DOHH2 (cell line): ENCODE results near the gene PTPN9.
"Not testable (repeated sequence)": the region's sequence is repeated elsewhere in the genome, so short reads cannot be mapped to it uniquely, and the experiment has no call there.

Experiments used
- H3F3A ChIP-seq: fragments of 200-600 bp; sonication (generic), shearing (Covaris generic); 2 replicates; pipeline ENCODE4 v1.6.0; 2016; ENCODE audit warnings: antibody characterized with exemption, mild to moderate bottlenecking; ENCODE audit not compliant: control insufficient read depth, insufficient read depth
- H3K27ac ChIP-seq: fragments of 200-600 bp; sonication (generic); 2 replicates; pipeline ENCODE4 v1.5.1; 2014; ENCODE audit warnings: low read depth, mild to moderate bottlenecking, low read length, moderate library complexity
- H3K27me3 ChIP-seq: fragments of 200-600 bp; sonication (generic); 2 replicates; pipeline ENCODE4 v1.6.1; 2014; ENCODE audit warnings: mild to moderate bottlenecking, low read length, mixed read lengths; ENCODE audit not compliant: control insufficient read depth
- H3K36me3 ChIP-seq: fragments of 200-600 bp; sonication (generic); 2 replicates; pipeline ENCODE4 v1.6.1; 2014; ENCODE audit warnings: mild to moderate bottlenecking, low read length, moderate library complexity, mixed read lengths; ENCODE audit not compliant: control insufficient read depth
- H3K4me1 ChIP-seq: fragments of 200-600 bp; sonication (generic); 2 replicates; pipeline ENCODE4 v1.6.1; 2014; ENCODE audit warnings: mild to moderate bottlenecking, low read length, mixed read lengths; ENCODE audit not compliant: control insufficient read depth
- H3K4me2 ChIP-seq: fragments of 200-600 bp; sonication (generic); 2 replicates; pipeline ENCODE4 v1.6.0; 2014; ENCODE audit warnings: mild to moderate bottlenecking, low read length, moderate library complexity
- H3K4me3 ChIP-seq: fragments of 200-600 bp; sonication (generic); 2 replicates; pipeline ENCODE4 v1.5.1; 2014; ENCODE audit warnings: mild to moderate bottlenecking, low read length, mixed read lengths
- H3K79me2 ChIP-seq: fragments of 200-600 bp; sonication (generic); 2 replicates; pipeline ENCODE4 v1.6.1; 2014; ENCODE audit warnings: mild to moderate bottlenecking, low read length, mixed read lengths; ENCODE audit not compliant: control insufficient read depth
- H3K9me2 ChIP-seq: fragments of 200-600 bp; sonication (generic); replicated peaks from 2 replicates; pipeline ENCODE4 v1.6.1; 2014; ENCODE audit warnings: mild to moderate bottlenecking, low read length, mixed read lengths; ENCODE audit not compliant: control insufficient read depth
- H3K9me3 ChIP-seq: fragments of 200-600 bp; sonication (generic); 2 replicates; pipeline ENCODE4 v1.6.1; 2014; ENCODE audit warnings: antibody characterized with exemption, low read length, mixed read lengths; ENCODE audit not compliant: control insufficient read depth, insufficient read depth
- H4K20me1 ChIP-seq: fragments of 200-600 bp; sonication (generic); 2 replicates; pipeline ENCODE4 v1.6.0; 2014; ENCODE audit warnings: low read depth, mild to moderate bottlenecking, antibody characterized with exemption, low read length, moderate library complexity; ENCODE audit not compliant: control insufficient read depth, insufficient read depth
- EZH2phosphoT487 ChIP-seq: fragments of 200-600 bp; sonication (generic); IDR thresholded peaks from 2 replicates; pipeline ENCODE4 v1.6.1; 2017; ENCODE audit warnings: borderline replicate concordance, mild to moderate bottlenecking, antibody characterized with exemption, low read length, moderate library complexity, mixed read lengths
- TF ChIP-seq, protein P1 (sequence below): fragments of 200-600 bp; sonication (generic); IDR thresholded peaks from one replicate; pipeline ENCODE4 v1.5.1; 2014; ENCODE audit warnings: antibody characterized with exemption, mild to moderate bottlenecking, low read depth, low read length; ENCODE audit not compliant: poor library complexity, severe bottlenecking

Gene PTPN9

DNA sequence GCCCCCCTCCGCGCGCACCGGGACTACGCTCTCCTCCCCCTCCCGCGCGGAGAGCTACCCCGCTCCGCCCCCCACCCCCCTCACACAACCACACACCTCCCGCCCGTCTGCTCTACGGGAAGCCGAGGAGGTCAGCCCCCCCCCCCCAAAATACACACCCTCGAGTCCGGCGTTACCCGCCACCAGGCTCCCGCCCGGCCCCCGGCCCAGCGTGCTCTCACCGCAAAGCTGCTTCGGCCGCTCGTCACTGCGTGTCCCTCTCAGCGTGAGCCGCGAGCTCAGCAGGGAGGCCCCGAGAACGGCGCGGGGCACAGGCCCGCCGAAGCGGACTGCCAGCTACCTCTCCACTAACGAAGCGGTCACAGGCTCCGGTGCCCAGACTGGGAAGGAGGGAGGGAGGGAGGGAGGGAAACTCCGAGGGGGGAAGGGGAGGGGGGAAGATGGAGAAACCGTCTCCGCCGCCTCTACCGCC, 127.9 kb downstream of the PTPN9 start:
- Histone ChIP-seq H3K4me3 (peak overlapping the region; percentile 85), H3K4me1 (peaks cover 55% of the 10 kb centered on the region), H3K36me3 (peaks cover 25% of the 10 kb centered on the region), H3K27me3 (no peaks in the 10 kb centered on the region), H3K9me2 (no peaks in the 10 kb centered on the region), H3K27ac (peak overlapping the region; percentile 84), H4K20me1 (peaks cover 29% of the 10 kb centered on the region), H3K4me2 (peak overlapping the region; percentile 63), H3K79me2 (peaks cover 58% of the 10 kb centered on the region), H3K9me3 (no peaks in the 10 kb centered on the region), H3F3A (peaks cover 33% of the 10 kb centered on the region)
- TF ChIP-seq, protein P1, sequence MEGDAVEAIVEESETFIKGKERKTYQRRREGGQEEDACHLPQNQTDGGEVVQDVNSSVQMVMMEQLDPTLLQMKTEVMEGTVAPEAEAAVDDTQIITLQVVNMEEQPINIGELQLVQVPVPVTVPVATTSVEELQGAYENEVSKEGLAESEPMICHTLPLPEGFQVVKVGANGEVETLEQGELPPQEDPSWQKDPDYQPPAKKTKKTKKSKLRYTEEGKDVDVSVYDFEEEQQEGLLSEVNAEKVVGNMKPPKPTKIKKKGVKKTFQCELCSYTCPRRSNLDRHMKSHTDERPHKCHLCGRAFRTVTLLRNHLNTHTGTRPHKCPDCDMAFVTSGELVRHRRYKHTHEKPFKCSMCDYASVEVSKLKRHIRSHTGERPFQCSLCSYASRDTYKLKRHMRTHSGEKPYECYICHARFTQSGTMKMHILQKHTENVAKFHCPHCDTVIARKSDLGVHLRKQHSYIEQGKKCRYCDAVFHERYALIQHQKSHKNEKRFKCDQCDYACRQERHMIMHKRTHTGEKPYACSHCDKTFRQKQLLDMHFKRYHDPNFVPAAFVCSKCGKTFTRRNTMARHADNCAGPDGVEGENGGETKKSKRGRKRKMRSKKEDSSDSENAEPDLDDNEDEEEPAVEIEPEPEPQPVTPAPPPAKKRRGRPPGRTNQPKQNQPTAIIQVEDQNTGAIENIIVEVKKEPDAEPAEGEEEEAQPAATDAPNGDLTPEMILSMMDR, result no peak
- no peak for TF ChIP-seq EZH2phosphoT487

DNA sequence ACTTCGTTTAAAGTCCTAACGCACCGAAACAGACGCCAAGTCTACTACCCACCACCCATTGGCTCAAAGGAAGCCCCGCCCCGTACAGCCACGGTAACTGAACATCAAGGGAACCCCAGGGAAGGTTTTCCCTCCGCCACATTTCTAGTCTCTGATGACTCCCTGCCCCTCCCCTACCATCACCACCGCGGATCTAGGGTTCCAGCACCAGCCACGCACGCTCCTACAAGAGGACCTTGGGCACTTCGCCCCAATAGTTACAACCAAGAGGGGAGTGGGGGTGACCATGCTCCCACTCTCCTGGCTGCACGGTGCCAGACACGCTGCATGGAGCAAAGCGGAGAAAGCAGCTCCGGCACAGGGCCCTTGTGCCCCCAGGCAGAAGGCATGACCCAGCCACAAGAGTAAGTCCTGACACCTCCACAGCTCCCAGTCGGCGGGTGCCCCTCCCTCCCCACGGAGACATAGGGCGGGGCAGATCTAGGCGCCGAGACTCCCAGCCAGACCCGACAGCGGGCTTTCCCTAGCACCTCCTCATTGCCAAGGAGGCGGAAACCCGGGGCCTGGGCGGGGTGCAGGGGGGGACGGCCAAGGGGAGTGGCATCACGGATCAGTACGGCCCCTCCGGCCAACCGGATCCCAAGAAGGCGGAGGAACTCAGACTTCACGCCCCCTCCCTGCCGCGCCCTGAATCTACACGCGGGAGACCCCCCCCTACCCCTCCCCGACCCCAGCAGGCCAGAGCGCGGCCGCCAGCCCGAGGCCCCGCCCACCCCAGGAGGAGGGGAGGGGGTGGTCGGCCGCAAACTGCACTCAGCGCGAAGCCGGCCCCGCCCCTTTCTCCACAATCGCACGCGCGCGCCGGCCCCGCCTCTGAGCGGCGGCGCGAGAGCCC, 128.6 kb downstream of the PTPN9 start:
- Histone ChIP-seq H3K4me1 (peaks cover 59% of the 10 kb centered on the region), H3K9me3 (no peaks in the 10 kb centered on the region), H3K27me3 (no peaks in the 10 kb centered on the region), H3K4me3 (peak overlapping the region; percentile 97), H3K9me2 (no peaks in the 10 kb centered on the region), H3K36me3 (peaks cover 30% of the 10 kb centered on the region), H3K79me2 (peaks cover 65% of the 10 kb centered on the region), H3F3A (peaks cover 37% of the 10 kb centered on the region), H3K27ac (peak overlapping the region; percentile 62), H4K20me1 (peaks cover 29% of the 10 kb centered on the region), H3K4me2 (peak overlapping the region; percentile 94)
- no peak for TF ChIP-seq EZH2phosphoT487
- TF ChIP-seq, protein P1, result no peak

GRCh38 chr15:75449585-75450306, 129.4 kb downstream of the PTPN9 start:
- Histone ChIP-seq H3K27me3 (no peaks in the 10 kb centered on the region), H3K4me2 (peak overlapping the region; percentile 94), H3K9me2 (no peaks in the 10 kb centered on the region), H3K4me1 (peaks cover 59% of the 10 kb centered on the region), H3F3A (peaks cover 33% of the 10 kb centered on the region), H3K79me2 (peaks cover 68% of the 10 kb centered on the region), H3K36me3 (peaks cover 23% of the 10 kb centered on the region), H4K20me1 (peaks cover 29% of the 10 kb centered on the region), H3K27ac (peak overlapping the region; percentile 62), H3K4me3 (peak overlapping the region; percentile 97), H3K9me3 (no peaks in the 10 kb centered on the region)
- TF ChIP-seq, protein P1, result no peak
- no peak for TF ChIP-seq EZH2phosphoT487

- peaks cover 78% of the 10 kb centered on the region for H3K79me2 ChIP-seq
- H3K4me3 ChIP-seq, result peak overlapping the region; percentile 38; the same call in 1 of the 2 replicates
- H4K20me1 ChIP-seq, result peaks cover 29% of the 10 kb centered on the region
- H3K36me3 ChIP-seq, result peaks cover 28% of the 10 kb centered on the region
- H3K9me2 ChIP-seq, H3K27ac ChIP-seq, H3K27me3 ChIP-seq, H3K9me3 ChIP-seq: not testable (repeated sequence)
- H3K4me2 ChIP-seq, result peak overlapping the region; percentile 94
- peaks cover 54% of the 10 kb centered on the region for H3K4me1 ChIP-seq
- peaks cover 28% of the 10 kb centered on the region for H3F3A ChIP-seq
Observed at GRCh38 chr15:75448171-75448570, 130.9 kb downstream of the PTPN9 start.
